GM19238 (cell line): ENCODE results near the gene MMGT1.
"Not testable (repeated sequence)": the region's sequence is repeated elsewhere in the genome, so short reads cannot be mapped to it uniquely, and the experiment has no call there.

ENCODE experiments used
- DNase-seq: peaks from one replicate; pipeline ENCODE4 v3.0.0; 2011; ENCODE audit warnings: low spot score; ENCODE audit not compliant: insufficient read length

The MMGT1 gene

DNA sequence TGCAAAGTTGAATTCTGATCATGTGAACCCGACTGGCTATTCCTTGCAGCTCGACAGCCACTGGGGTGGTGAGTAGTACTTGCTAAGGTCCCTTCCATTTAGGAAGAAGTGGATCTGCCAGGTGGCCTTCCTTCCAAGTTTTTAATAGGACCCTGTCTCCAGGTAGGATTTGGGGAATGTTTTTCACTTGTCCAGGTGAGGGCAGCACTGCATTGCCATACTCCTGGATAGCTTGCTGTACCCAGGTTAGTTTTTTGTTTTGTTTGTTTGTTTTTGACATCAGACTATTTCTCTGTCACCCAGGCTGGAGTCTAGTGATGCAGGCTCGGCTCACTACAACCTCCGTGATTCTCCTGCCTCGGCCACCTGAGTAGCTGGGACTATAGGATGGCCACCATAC lies 50.4 kb downstream of the MMGT1 start:
- DNase-seq = no peak

DNA sequence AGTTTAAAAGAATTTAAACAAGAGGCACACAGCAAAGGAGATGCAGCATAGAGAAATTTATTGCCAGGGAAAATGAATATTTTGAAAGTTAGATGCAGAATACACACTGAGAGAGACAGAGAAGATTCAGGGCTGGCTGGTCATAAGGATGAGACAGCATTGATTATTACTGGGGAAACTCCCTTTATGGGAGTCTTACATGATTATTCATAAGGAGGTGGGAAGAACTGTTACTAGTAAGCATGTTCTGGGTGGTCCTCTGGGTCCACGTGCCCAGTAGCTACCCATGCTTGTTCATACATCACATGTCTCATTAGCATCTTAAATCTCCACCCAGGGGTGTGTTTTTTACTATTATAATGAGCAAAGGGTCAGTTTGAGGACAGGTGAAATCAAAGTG lies 53.3 kb downstream of the MMGT1 start:
- DNase-seq = not testable (repeated sequence)

- DNase-seq = no peak
Measured at GRCh38 chrX:135914404-135914803, 59.4 kb downstream of the MMGT1 start.
